SU-DHL-6 (cell line): ENCODE measurements around the gene EOMES.

Source experiments
- H2AFZ ChIP-seq: fragments of 200-600 bp; sonication (generic); 2 replicates; pipeline ENCODE4 v1.6.1; 2014; ENCODE audit warnings: low read depth, mild to moderate bottlenecking, moderate library complexity, mixed read lengths, antibody characterized with exemption, low read length; ENCODE audit not compliant: severe bottlenecking
- H3F3A ChIP-seq: fragments of 200-600 bp; shearing (Covaris generic); 2 replicates; pipeline ENCODE4 v1.6.0; 2016; ENCODE audit warnings: antibody characterized with exemption, mild to moderate bottlenecking; ENCODE audit not compliant: insufficient read depth
- H3K27ac ChIP-seq: fragments of 200-600 bp; sonication (generic); 2 replicates; pipeline ENCODE4 v1.5.1; 2016; ENCODE audit warnings: low read depth, mild to moderate bottlenecking, low read length, moderate library complexity, mixed read lengths
- H3K27me3 ChIP-seq: fragments of 200-600 bp; sonication (generic), shearing (Covaris generic); 2 replicates; pipeline ENCODE4 v1.6.0; 2014; ENCODE audit warnings: mild to moderate bottlenecking, low read length
- H3K36me3 ChIP-seq: fragments of 200-600 bp; sonication (generic); 2 replicates; pipeline ENCODE4 v1.6.1; 2014; ENCODE audit warnings: mild to moderate bottlenecking, low read length, mixed read lengths
- H3K4me2 ChIP-seq: fragments of 300-600, 200-600 bp; shearing (Covaris generic), sonication (generic); 2 replicates; pipeline ENCODE4 v1.6.0; 2014; ENCODE audit warnings: low read length, low read depth, mild to moderate bottlenecking; ENCODE audit not compliant: poor library complexity, severe bottlenecking
- H3K4me3 ChIP-seq: fragments of 200-600 bp; sonication (generic); 2 replicates; pipeline ENCODE4 v1.5.1; 2014; ENCODE audit warnings: antibody characterized with exemption, low read length, mild to moderate bottlenecking, mixed read lengths; ENCODE audit not compliant: insufficient read depth, poor library complexity, severe bottlenecking
- H3K79me2 ChIP-seq: fragments of 200-600 bp; sonication (generic); 2 replicates; pipeline ENCODE4 v1.6.1; 2014; ENCODE audit warnings: mild to moderate bottlenecking, low read length, moderate library complexity; ENCODE audit not compliant: insufficient read depth
- H3K9ac ChIP-seq: fragments of 200-600 bp; sonication (generic); 2 replicates; pipeline ENCODE4 v1.7.0; 2014; ENCODE audit warnings: mild to moderate bottlenecking, low read length
- H3K9me2 ChIP-seq: fragments of 200-600 bp; sonication (generic); replicated peaks from 2 replicates; pipeline ENCODE4 v1.6.1; 2014; ENCODE audit warnings: low read length; ENCODE audit not compliant: insufficient read depth
- H3K9me3 ChIP-seq: fragments of 200-600 bp; sonication (generic); 2 replicates; pipeline ENCODE4 v1.6.1; 2014; ENCODE audit warnings: low read length, mixed read lengths; ENCODE audit not compliant: insufficient read depth
- H4K20me1 ChIP-seq: fragments of 200-600 bp; sonication (generic); 2 replicates; pipeline ENCODE4 v1.6.1; 2014; ENCODE audit warnings: low read depth, mild to moderate bottlenecking, antibody characterized with exemption, low read length, moderate library complexity, mixed read lengths
- EZH2phosphoT487 ChIP-seq: fragments of 200-600 bp; sonication (generic), shearing (Covaris generic); conservative IDR thresholded peaks from 2 replicates; pipeline ENCODE4 v1.6.1; 2018; ENCODE audit warnings: mild to moderate bottlenecking, antibody characterized with exemption, low read length, moderate library complexity, mixed read lengths
- TF ChIP-seq, protein P1 (sequence below): fragments of 200-600 bp; sonication (generic); IDR thresholded peaks from one replicate; pipeline ENCODE4 v1.5.1; 2017; ENCODE audit warnings: antibody characterized with exemption, mild to moderate bottlenecking, low read length, moderate library complexity; ENCODE audit not compliant: insufficient read depth, poor library complexity, severe bottlenecking

Gene EOMES

GRCh38 chr3:27720899-27721716 is 1.0 kb downstream of the EOMES start:
- Histone ChIP-seq H3K79me2 (no peaks in the 10 kb centered on the region), H3K27ac (no peak overlapping the region), H3K9me2 (no peaks in the 10 kb centered on the region), H2AFZ (no peak overlapping the region), H3K9me3 (no peaks in the 10 kb centered on the region), H3K36me3 (no peaks in the 10 kb centered on the region), H3K9ac (peak overlapping the region; percentile 51), H4K20me1 (no peaks in the 10 kb centered on the region), H3K4me3 (peak overlapping the region; percentile 53), H3F3A (no peaks in the 10 kb centered on the region), H3K27me3 (no peaks in the 10 kb centered on the region), H3K4me2 (peak overlapping the region; percentile 47)
- TF ChIP-seq EZH2phosphoT487: no peak
- TF ChIP-seq, protein P1, sequence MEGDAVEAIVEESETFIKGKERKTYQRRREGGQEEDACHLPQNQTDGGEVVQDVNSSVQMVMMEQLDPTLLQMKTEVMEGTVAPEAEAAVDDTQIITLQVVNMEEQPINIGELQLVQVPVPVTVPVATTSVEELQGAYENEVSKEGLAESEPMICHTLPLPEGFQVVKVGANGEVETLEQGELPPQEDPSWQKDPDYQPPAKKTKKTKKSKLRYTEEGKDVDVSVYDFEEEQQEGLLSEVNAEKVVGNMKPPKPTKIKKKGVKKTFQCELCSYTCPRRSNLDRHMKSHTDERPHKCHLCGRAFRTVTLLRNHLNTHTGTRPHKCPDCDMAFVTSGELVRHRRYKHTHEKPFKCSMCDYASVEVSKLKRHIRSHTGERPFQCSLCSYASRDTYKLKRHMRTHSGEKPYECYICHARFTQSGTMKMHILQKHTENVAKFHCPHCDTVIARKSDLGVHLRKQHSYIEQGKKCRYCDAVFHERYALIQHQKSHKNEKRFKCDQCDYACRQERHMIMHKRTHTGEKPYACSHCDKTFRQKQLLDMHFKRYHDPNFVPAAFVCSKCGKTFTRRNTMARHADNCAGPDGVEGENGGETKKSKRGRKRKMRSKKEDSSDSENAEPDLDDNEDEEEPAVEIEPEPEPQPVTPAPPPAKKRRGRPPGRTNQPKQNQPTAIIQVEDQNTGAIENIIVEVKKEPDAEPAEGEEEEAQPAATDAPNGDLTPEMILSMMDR: no peak

DNA sequence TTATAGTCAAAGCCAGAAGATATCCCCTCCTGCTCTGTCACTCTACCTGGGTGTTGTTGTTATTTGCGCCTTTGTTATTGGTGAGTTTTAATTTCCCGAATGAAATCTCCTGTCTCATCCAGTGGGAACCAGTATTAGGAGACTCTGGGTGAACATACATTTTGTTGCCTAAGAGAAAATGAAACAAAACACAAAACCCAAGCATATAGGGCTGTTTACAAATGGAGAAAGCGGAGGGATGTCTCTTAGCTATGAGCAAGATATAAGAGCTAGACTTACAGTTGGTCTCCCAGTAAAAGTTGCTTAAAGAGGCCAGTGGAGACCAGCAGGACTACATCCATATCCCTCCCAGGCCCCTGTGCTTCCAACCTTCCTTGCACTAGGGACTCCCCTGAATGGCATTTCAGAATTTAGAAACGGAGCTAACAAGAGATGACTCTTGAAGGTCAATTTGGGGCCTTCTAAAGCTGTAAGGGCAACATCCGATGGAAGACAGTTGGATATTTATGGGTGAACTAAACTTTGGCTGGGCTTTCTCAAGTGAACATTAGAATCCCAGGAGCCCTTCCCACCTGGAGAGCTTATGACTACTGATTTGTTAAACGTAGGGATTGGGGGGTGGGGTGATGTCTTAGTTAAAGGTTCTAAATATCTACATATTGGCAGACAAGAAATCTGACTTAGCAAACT is 2.7 kb downstream of the EOMES start:
- H3K4me2 ChIP-seq: no peak overlapping the region
- H3K27me3 ChIP-seq: no peaks in the 10 kb centered on the region
- H3K79me2 ChIP-seq: no peaks in the 10 kb centered on the region
- H4K20me1 ChIP-seq: no peaks in the 10 kb centered on the region
- no peak overlapping the region for H3K4me3 ChIP-seq
- H3F3A ChIP-seq: no peaks in the 10 kb centered on the region
- H3K9me3 ChIP-seq: no peaks in the 10 kb centered on the region
- no peaks in the 10 kb centered on the region for H3K36me3 ChIP-seq
- H2AFZ ChIP-seq: no peak overlapping the region
- H3K9me2 ChIP-seq: no peaks in the 10 kb centered on the region
- TF ChIP-seq, protein P1: no peak
- TF ChIP-seq EZH2phosphoT487: no peak
- H3K9ac ChIP-seq: no peak overlapping the region
- no peak overlapping the region for H3K27ac ChIP-seq

DNA sequence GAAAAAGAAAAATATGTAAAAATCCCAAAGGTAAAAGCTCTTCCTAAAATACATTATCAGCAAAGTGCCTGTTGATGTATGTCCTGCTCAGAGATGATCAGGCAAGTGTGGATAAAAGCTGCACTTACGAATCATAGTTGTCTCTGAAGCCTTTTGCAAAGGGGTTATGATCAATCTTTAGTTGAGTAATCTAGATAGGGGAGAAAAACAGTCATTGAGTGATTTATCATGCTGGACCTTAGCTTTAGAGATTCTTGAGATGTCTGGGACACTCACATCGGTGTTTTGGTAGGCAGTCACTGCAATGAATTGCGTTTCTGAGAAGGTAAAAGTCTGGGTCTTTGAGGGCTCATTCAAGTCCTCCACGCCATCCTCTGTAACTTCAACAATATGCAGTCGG is 3.7 kb downstream of the EOMES start:
- no peaks in the 10 kb centered on the region for H3K36me3 ChIP-seq
- H2AFZ ChIP-seq: no peak overlapping the region
- no peak overlapping the region for H3K9ac ChIP-seq
- no peaks in the 10 kb centered on the region for H3K27me3 ChIP-seq
- no peaks in the 10 kb centered on the region for H3K9me2 ChIP-seq
- H4K20me1 ChIP-seq: no peaks in the 10 kb centered on the region
- H3K27ac ChIP-seq: no peak overlapping the region
- H3K79me2 ChIP-seq: no peaks in the 10 kb centered on the region
- H3F3A ChIP-seq: no peaks in the 10 kb centered on the region
- no peak overlapping the region for H3K4me3 ChIP-seq
- TF ChIP-seq, protein P1: no peak
- TF ChIP-seq EZH2phosphoT487: no peak
- no peak overlapping the region for H3K4me2 ChIP-seq
- no peaks in the 10 kb centered on the region for H3K9me3 ChIP-seq
